ENCODE results near the gene GTF2F1. TPM values are rescaled to one million over a fixed set of nuclear protein-coding genes. Genes with fewer than 3 reads are reported as not detected.

Gene GTF2F1
- total and polyA plus RNA-seq, 2 donors (not counting 1 experiment from before 2014, with no cell fraction given) = 41.0 to 56.5 TPM

GRCh38 chr19:6374711-6375410, 18.1 kb downstream of the GTF2F1 start:
- Histone ChIP-seq H3K9ac (ENCODE audit: low read length) (no peak overlapping the region), H2AFZ (ENCODE audit: insufficient read depth, low read depth, low read length, poor library complexity, severe bottlenecking) (no peak overlapping the region), H4K20me1 (ENCODE audit: control insufficient read depth, insufficient read depth, low read length, poor library complexity, severe bottlenecking) (no peaks in the 10 kb centered on the region), H3K9me3 (ENCODE audit: control extremely low read depth in 1 of 3, control insufficient read depth in 2 of 3, insufficient read depth in 1 of 3, low read length in 2 of 3) (peaks cover 0 to 3% (median 0%) of the 10 kb centered on the region in 3 donors), H3K4me3 (ENCODE audit: control extremely low read depth in 1 of 5, extremely low read depth in 1 of 5, insufficient read depth in 1 of 5, low read depth in 2 of 5, low read length in 4 of 5) (no peak overlapping the region), H3K4me2 (replicated peaks; ENCODE audit: low read depth, low read length, poor library complexity, severe bottlenecking) (no peak overlapping the region), H3K79me2 (ENCODE audit: control insufficient read depth, insufficient read depth, low read length) (no peaks in the 10 kb centered on the region), H3K4me1 (ENCODE audit: control insufficient read depth in 2 of 2, insufficient read depth in 2 of 2, low read length in 2 of 2) (peaks cover 9 to 12% of the 10 kb centered on the region in 2 donors), H3K27ac (ENCODE audit: low read length in 2 of 2) (no peak overlapping the region), H3K27me3 (replicated peaks in 1 of 4; ENCODE audit: control extremely low read depth in 1 of 4, control insufficient read depth in 3 of 4, insufficient read depth in 4 of 4, low read length in 3 of 4) (no peaks in the 10 kb centered on the region), H3K36me3 (replicated peaks in 1 of 2; ENCODE audit: control extremely low read depth in 1 of 2, control insufficient read depth in 1 of 2, extremely low read depth in 1 of 2, insufficient read depth in 2 of 2, low read length in 1 of 2) (peaks cover 0 to 9% of the 10 kb centered on the region in 2 experiments)
- ATAC-seq (ENCODE audit: low read depth) = no peak
- Mint-ChIP-seq H3K4me3 (no peak overlapping the region), H3K27ac (no peak overlapping the region), H3K27me3 (no peaks in the 10 kb centered on the region), H3K9me3 (ENCODE audit: insufficient read depth) (peaks cover 2% of the 10 kb centered on the region), H3K4me1 (peaks cover 11% of the 10 kb centered on the region)
- 98% methylated on average over 23 of the region's 29 CpGs for WGBS (ENCODE audit: insufficient coverage)
- intact Hi-C loops (cut with micrococcal nuclease) = loop anchor here (5.0 kb wide), 2 partner anchors 107 to 1653 kb away; partner anchors contain the start of genes DENND1C and DPP9
- CTCF ChIA-PET = no interaction called here
- POLR2A ChIA-PET = interaction anchor here (0.6 kb wide), 1 partner anchor 544 kb away, joined by 3 read pairs; no protein-coding TSS in a partner anchor
- no peak for TF ChIP-seq EZH2 (IDR thresholded peaks at IDR 0.05; ENCODE audit: borderline replicate concordance, insufficient read depth, low read depth, low read length, poor library complexity, severe bottlenecking)
- no peak for TF ChIP-seq CTCF (IDR thresholded peaks at IDR 0.05)
- no peak for DNase-seq

GRCh38 chr19:6374161-6374709, 18.7 kb downstream of the GTF2F1 start:
- H3K4me1 Mint-ChIP-seq = peaks cover 11% of the 10 kb centered on the region
- 95% methylated on average over 29 of the region's 29 CpGs for WGBS (ENCODE audit: insufficient coverage)
- H3K9me3 ChIP-seq (ENCODE audit: control extremely low read depth in 1 of 3, control insufficient read depth in 2 of 3, insufficient read depth in 1 of 3, low read length in 2 of 3) = no peaks in the 10 kb centered on the region
- no peak overlapping the region for H2AFZ ChIP-seq (ENCODE audit: insufficient read depth, low read depth, low read length, poor library complexity, severe bottlenecking)
- no peak for TF ChIP-seq EZH2 (IDR thresholded peaks at IDR 0.05; ENCODE audit: borderline replicate concordance, insufficient read depth, low read depth, low read length, poor library complexity, severe bottlenecking)
- no peak for TF ChIP-seq CTCF (IDR thresholded peaks at IDR 0.05)
- ChIA-PET CTCF (no interaction called here), POLR2A (interaction anchor here (2.5 to 3.6 kb wide), 2 partner anchors 13 to 19 kb away, joined by 14 to 25 read pairs; partner anchors contain the start of genes CLPP and GTF2F1)
- no peak overlapping the region for H3K27ac Mint-ChIP-seq
- H3K27ac ChIP-seq (ENCODE audit: low read length in 2 of 2) = no peak overlapping the region
- no peaks in the 10 kb centered on the region for H3K27me3 ChIP-seq (replicated peaks in 1 of 4; ENCODE audit: control extremely low read depth in 1 of 4, control insufficient read depth in 3 of 4, insufficient read depth in 4 of 4, low read length in 3 of 4)
- ATAC-seq (ENCODE audit: low read depth) (no peak), DNase-seq (no peak)
- H3K36me3 ChIP-seq (replicated peaks in 1 of 2; ENCODE audit: control extremely low read depth in 1 of 2, control insufficient read depth in 1 of 2, extremely low read depth in 1 of 2, insufficient read depth in 2 of 2, low read length in 1 of 2) = peaks cover 0 to 3% of the 10 kb centered on the region in 2 experiments
- H3K9me3 Mint-ChIP-seq (ENCODE audit: insufficient read depth) = no peaks in the 10 kb centered on the region
- no peaks in the 10 kb centered on the region for H3K27me3 Mint-ChIP-seq
- H3K4me3 Mint-ChIP-seq = no peak overlapping the region
- H3K4me2 ChIP-seq (replicated peaks; ENCODE audit: low read depth, low read length, poor library complexity, severe bottlenecking) = peak overlapping the region; percentile 94
- no peak overlapping the region for H3K9ac ChIP-seq (ENCODE audit: low read length)
- intact Hi-C loops (cut with micrococcal nuclease) = loop anchor here (5.0 kb wide), 2 partner anchors 108 to 1652 kb away; partner anchors contain the start of genes DENND1C and DPP9
- H4K20me1 ChIP-seq (ENCODE audit: control insufficient read depth, insufficient read depth, low read length, poor library complexity, severe bottlenecking) = no peaks in the 10 kb centered on the region
- peak overlapping the region in 1 of 5 experiments; percentile 96 for H3K4me3 ChIP-seq (ENCODE audit: control extremely low read depth in 1 of 5, extremely low read depth in 1 of 5, insufficient read depth in 1 of 5, low read depth in 2 of 5, low read length in 4 of 5)
- H3K4me1 ChIP-seq (ENCODE audit: control insufficient read depth in 2 of 2, insufficient read depth in 2 of 2, low read length in 2 of 2) = peaks cover 9 to 12% of the 10 kb centered on the region in 2 donors
- no peaks in the 10 kb centered on the region for H3K79me2 ChIP-seq (ENCODE audit: control insufficient read depth, insufficient read depth, low read length)
